HepG2 (cell line): ENCODE measurements around the gene BRD3. TPM values are rescaled to one million over a fixed set of nuclear protein-coding genes. Genes with fewer than 3 reads are reported as not detected.

ENCODE experiments used
- ATAC-seq: fragments of 200-7000 bp; cut with Tn5 transposase; 3 replicates; pipeline ENCODE4 v1.9.1; 2020; ENCODE audit warnings: mild to moderate bottlenecking, moderate library complexity
- BruUV-seq: library from RNA; stranded (reverse); fragments of 400-500 nt; replicated peaks from 2 replicates; lab custom pipeline; 2021; lab: Mats Ljungman, UMichigan
- CTCF ChIA-PET: fragments of 300-600 bp; formaldehyde crosslinking; extraction: SDS; loops from one replicate; lab custom pipeline; 2021; ENCODE audit warnings: low total read pairs, inconsistent platforms, low intra/inter-chr PET ratio; lab: Yijun Ruan, JAX
- POLR2A ChIA-PET: fragments of 350-600 bp; sonication (Branson Sonifier 250); formaldehyde crosslinking; loops from one replicate; lab custom pipeline; 2020; ENCODE audit warnings: antibody characterized with exemption, inconsistent platforms; lab: Yijun Ruan, JAX
- DNase-seq: peaks from one replicate; pipeline ENCODE4 v3.0.0-alpha.2; 2015; ENCODE audit warnings: low spot score
- FAIRE-seq: peaks from 3 replicates; lab custom pipeline; 2011; peaks lifted over from hg19 to GRCh38; lab: Jason Lieb, UNC
- H2AFZ ChIP-seq: one replicate; pipeline ENCODE4 v1.6.1; 2011; ENCODE audit warnings: low read length, inconsistent platforms
- H3K27ac ChIP-seq: fragments of 300-600 bp; 3 replicates; pipeline ENCODE4 v1.8.0; 2011; ENCODE audit warnings: mixed run types, mild to moderate bottlenecking, mixed read lengths, low read length, inconsistent platforms; ENCODE audit not compliant: insufficient read depth; ENCODE audit errors: extremely low read length
- H3K27me3 ChIP-seq, 2 experiments: fragments of 200-600 bp in 1 of 2; 2 replicates in 1 of 2; 3 replicates in 1 of 2; pipeline versions ENCODE4 v1.6.0 to v1.8.0; 2011; ENCODE audit warnings: low read length in 2 of 2, mild to moderate bottlenecking in 2 of 2, moderate library complexity in 2 of 2, inconsistent platforms in 1 of 2; ENCODE audit not compliant: insufficient read depth in 2 of 2, control insufficient read depth in 1 of 2
- H3K36me3 ChIP-seq, 2 experiments: fragments of 200-600 bp in 1 of 2; replicated peaks in 1 of 2; 2 replicates in 1 of 2; 3 replicates in 1 of 2; pipeline versions ENCODE4 v1.5.1 to v1.8.0; 2011; ENCODE audit warnings: low read length in 2 of 2, inconsistent platforms in 1 of 2; ENCODE audit not compliant: insufficient read depth in 2 of 2, control insufficient read depth in 1 of 2
- H3K4me1 ChIP-seq: 2 replicates; pipeline ENCODE4 v1.5.1; 2012; ENCODE audit warnings: low read length, inconsistent platforms; ENCODE audit not compliant: insufficient read depth
- H3K4me2 ChIP-seq: 2 replicates; pipeline ENCODE4 v1.6.0; 2011; ENCODE audit warnings: low read depth, low read length, inconsistent platforms
- H3K4me3 ChIP-seq, 3 experiments: fragments of 200-600 bp in 1 of 3; sonication (generic), shearing (Covaris generic) in 1 of 3; replicated peaks in 1 of 3; 2 replicates each; pipeline ENCODE4 v1.5.1; 2011 to 2016; ENCODE audit warnings: low read length in 3 of 3, inconsistent platforms in 2 of 3, low read depth in 2 of 3, mild to moderate bottlenecking in 2 of 3, control low read depth in 1 of 3, mixed read lengths in 1 of 3; ENCODE audit not compliant: insufficient read depth in 1 of 3
- H3K79me2 ChIP-seq: one replicate; pipeline ENCODE4 v1.6.1; 2011; ENCODE audit warnings: low read length, inconsistent platforms; ENCODE audit not compliant: insufficient read depth
- H3K9ac ChIP-seq: 2 replicates; pipeline ENCODE4 v1.6.0; 2011; ENCODE audit warnings: mild to moderate bottlenecking, low read depth, low read length, inconsistent platforms; ENCODE audit not compliant: insufficient read depth
- H3K9me3 ChIP-seq: 2 replicates; pipeline ENCODE4 v1.5.1; 2012; ENCODE audit warnings: mild to moderate bottlenecking, low read length
- H4K20me1 ChIP-seq: 2 replicates; pipeline ENCODE4 v1.6.0; 2011; ENCODE audit warnings: inconsistent platforms, mild to moderate bottlenecking, low read length, moderate library complexity; ENCODE audit not compliant: insufficient read depth
- ATF7 ChIP-seq, 2 experiments: fragments of 450-650 bp in 1 of 2; sonication (generic) in 1 of 2; formaldehyde crosslinking in 1 of 2; IDR thresholded peaks; 2 replicates each; pipeline versions ENCODE4 v1.4.0 to v1.6.1; 2016 to 2020; ENCODE audit warnings: antibody characterized with exemption in 1 of 2, mild to moderate bottlenecking in 1 of 2, missing genetic modification reagents in 1 of 2
- CHD4 ChIP-seq: fragments of 200-600 bp; sonication (generic); IDR thresholded peaks from 2 replicates; pipeline ENCODE4 v1.7.0; 2017; ENCODE audit warnings: mild to moderate bottlenecking, low read length, borderline replicate concordance
- KDM5B ChIP-seq: sonication (generic); formaldehyde crosslinking; IDR thresholded peaks from 2 replicates; pipeline ENCODE4 v1.4.0; 2020; ENCODE audit warnings: missing genetic modification reagents, mild to moderate bottlenecking, borderline replicate concordance
- MIXL1 ChIP-seq: IDR thresholded peaks from 2 replicates; pipeline ENCODE4 v1.6.1; 2016
- NCOA2 ChIP-seq: sonication (generic); formaldehyde crosslinking; IDR thresholded peaks from 2 replicates; pipeline ENCODE4 v1.8.0; 2022; ENCODE audit warnings: inconsistent platforms
- NR2F1 ChIP-seq, 2 experiments: fragments of 450-650 bp in 1 of 2; formaldehyde crosslinking in 1 of 2; IDR thresholded peaks; 2 replicates each; pipeline versions ENCODE4 v1.5.0 to v1.6.1; 2016 to 2020; ENCODE audit warnings: mild to moderate bottlenecking in 1 of 2, missing compliant biosample characterization in 1 of 2, missing genetic modification reagents in 1 of 2, moderate library complexity in 1 of 2
- RFXAP ChIP-seq: sonication (generic); formaldehyde crosslinking; IDR thresholded peaks from 2 replicates; pipeline ENCODE4 v1.4.0; 2020; ENCODE audit warnings: missing genetic modification reagents, borderline replicate concordance
- ZFYVE20 ChIP-seq: sonication (generic); formaldehyde crosslinking; IDR thresholded peaks from 2 replicates; pipeline ENCODE4 v1.8.0; 2023; ENCODE audit warnings: low read depth, mild to moderate bottlenecking, moderate library complexity, missing genetic modification reagents, borderline replicate concordance
- ZNF253 ChIP-seq: sonication (generic); formaldehyde crosslinking; IDR thresholded peaks from 2 replicates; pipeline ENCODE4 v1.8.0; 2022; ENCODE audit warnings: mild to moderate bottlenecking, missing genetic modification reagents, borderline replicate concordance
- ZNF274 ChIP-seq: sonication (generic); formaldehyde crosslinking; IDR thresholded peaks from 2 replicates; pipeline ENCODE4 v1.5.1; 2020; ENCODE audit warnings: mild to moderate bottlenecking, missing genetic modification reagents
- ZNF446 ChIP-seq: sonication (generic); formaldehyde crosslinking; IDR thresholded peaks from 2 replicates; pipeline ENCODE4 v1.5.0; 2020; ENCODE audit warnings: mild to moderate bottlenecking, missing genetic modification reagents
- ZNF543 ChIP-seq: sonication (generic); formaldehyde crosslinking; IDR thresholded peaks from 2 replicates; pipeline ENCODE4 v1.4.0; 2020; ENCODE audit warnings: mild to moderate bottlenecking, missing genetic modification reagents
- WGBS: methylation state at CpG from one replicate; pipeline ENCODE4 v1.1.6; 2017; ENCODE audit warnings: low lambda C conversion rate; 5-methylcytosine and 5-hydroxymethylcytosine counted together
- in situ Hi-C: cut with HindIII; loops from 2 replicates; pipeline ENCODE4 v1.10.0; 2017; ENCODE audit warnings: low pct_unique_long_range_greater_than_20kb; ENCODE audit not compliant: extremely low pct_ligation_motif_present
- intact Hi-C: fragments of 100-400 bp; cut with micrococcal nuclease; formaldehyde crosslinking; loops from one replicate; pipeline ENCODE4 v1.10.0; 2022; ENCODE audit not compliant: unreplicated experiment
- polyA plus RNA-seq, 8 experiments: library from polyadenylated mRNA; depleted of rRNA in 3 of 8; stranded (reverse) in 7 of 8; unstranded in 1 of 8; fragments of >200 nt; fragmentation: Illumina TruSeq in 4 of 8; extraction: Trizol in 4 of 8; gene quantifications; 2 replicates each; pipeline versions ENCODE4 v1.2.1 to v1.2.3, GENCODE V29; 2011 to 2016; ENCODE audit warnings: low read depth in 4 of 8, missing spikeins in 1 of 8, mixed read lengths in 1 of 8; ENCODE audit not compliant: insufficient read depth in 1 of 8
- total RNA-seq, 5 experiments: library from RNA; depleted of rRNA; stranded (reverse); fragments of >200 nt; fragmentation: Illumina TruSeq; extraction: Trizol; gene quantifications; 2 replicates each; pipeline ENCODE4 v1.2.3, GENCODE V29; 2016; ENCODE audit warnings: low read depth in 1 of 5
- TF ChIP-seq, protein P1 (sequence below): sonication (generic); formaldehyde crosslinking; IDR thresholded peaks from 2 replicates; pipeline ENCODE4 v1.9.0; 2021; ENCODE audit warnings: mild to moderate bottlenecking, missing genetic modification reagents

The BRD3 gene
- total and polyA plus RNA-seq, 2 of the 13 experiments (the other 11 are each of a cell fraction or from before 2014, with no cell fraction given): 5.9 to 12.9 TPM

DNA sequence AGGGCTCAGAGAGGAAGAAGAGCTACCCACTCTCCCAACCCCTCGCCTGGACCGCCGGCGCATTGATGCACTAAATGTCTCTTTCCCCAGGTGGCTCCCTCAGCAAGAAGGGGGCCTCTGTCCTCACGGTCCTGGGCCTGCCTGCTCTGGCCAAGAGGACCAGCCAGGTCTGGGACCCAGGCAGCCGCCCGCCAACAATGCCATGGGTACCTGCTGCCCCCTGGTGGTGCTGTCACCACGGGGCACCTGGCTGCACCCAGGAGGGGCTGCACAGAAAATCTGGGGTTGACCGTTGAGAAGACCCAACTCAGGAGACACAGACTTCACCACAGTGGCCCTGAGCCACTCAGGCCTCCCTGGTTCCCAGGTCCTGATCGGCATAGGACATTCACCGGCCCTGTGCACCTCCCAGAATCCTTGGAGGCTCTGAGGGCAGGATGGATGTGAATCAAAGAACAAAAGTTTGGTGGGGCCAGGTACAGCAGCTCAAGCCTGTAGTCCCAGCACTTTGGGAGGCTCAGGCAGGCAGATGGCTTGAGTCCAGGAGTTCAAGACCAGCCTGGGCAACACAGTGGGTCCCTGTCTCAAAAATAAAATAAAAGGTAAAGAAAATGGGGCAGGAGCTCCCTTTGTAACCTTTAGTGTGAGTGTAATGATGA, 73.3 kb downstream of the BRD3 start (continued):
- TF ChIP-seq NCOA2 (CRISPR knock-in tag): 0 out of 2 replicates have a peak, but pooled peaks have one; percentile 24
- no peak for TF ChIP-seq ZFYVE20 (CRISPR knock-in tag)
- 0 out of 2 replicates have a peak, but pooled peaks have one; percentile 15 for TF ChIP-seq MIXL1 (CRISPR knock-in tag)

DNA sequence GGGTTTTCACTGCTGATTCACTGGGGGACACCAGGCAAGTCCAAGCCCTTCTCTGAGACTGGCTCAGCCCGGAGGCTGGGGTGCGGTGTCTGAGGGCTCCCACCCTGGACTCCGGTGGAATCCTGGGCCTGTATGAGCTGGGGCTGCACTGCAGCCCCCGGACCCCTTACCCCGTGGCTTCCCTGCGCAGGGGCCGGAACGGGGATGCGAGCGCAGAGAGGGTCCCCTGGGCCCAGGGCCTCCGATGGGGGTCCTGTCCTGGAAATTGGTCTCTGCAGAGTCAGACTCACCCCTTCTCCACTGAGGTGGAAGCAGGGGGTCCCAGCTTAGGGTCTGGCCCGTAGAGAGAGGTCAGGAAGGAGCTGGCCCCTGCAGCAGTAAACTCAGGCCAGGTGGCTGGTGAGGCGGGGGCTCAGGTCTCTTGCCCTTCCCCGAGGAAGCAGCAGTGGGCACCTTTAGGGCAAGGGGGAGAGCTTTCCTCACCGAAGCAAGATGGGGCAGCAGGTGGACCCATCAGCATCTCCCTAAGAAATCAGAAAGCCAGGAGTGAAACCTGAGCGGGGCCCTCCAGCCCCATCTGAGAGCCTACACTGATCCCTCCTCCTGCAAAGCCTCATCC, 74.1 kb downstream of the BRD3 start:
- peaks cover 30% of the 10 kb centered on the region for H3K79me2 ChIP-seq
- H3K4me1 ChIP-seq: peaks cover 43% of the 10 kb centered on the region
- DNase-seq (no peak), FAIRE-seq (no peak), ATAC-seq (no peak)
- in situ Hi-C loops: loop anchor here (5.0 kb wide), 1 partner anchor 206 kb away; no protein-coding TSS in a partner anchor
- CTCF ChIA-PET: interaction anchor here (1.2 to 4.0 kb wide), 6 partner anchors 106 to 267 kb away, joined by 3 to 40 read pairs (median 8); no protein-coding TSS in a partner anchor
- intact Hi-C loops: loop anchor here (1.0 to 2.0 kb wide), 3 partner anchors 15 to 211 kb away; no protein-coding TSS in a partner anchor
- H4K20me1 ChIP-seq: peaks cover 18% of the 10 kb centered on the region; the same call in 1 of the 2 replicates
- peak overlapping the region; percentile 80 to 98 (median 97) for H3K4me3 ChIP-seq
- H3K4me2 ChIP-seq: peak overlapping the region; percentile 91
- peak overlapping the region; percentile 79 for H3K27ac ChIP-seq
- H2AFZ ChIP-seq: no peak overlapping the region
- WGBS: 46% methylated on average over 2 of the region's 16 CpGs
- H3K9me3 ChIP-seq: no peaks in the 10 kb centered on the region
- peak overlapping the region; percentile 82 for H3K9ac ChIP-seq
- H3K27me3 ChIP-seq: no peaks in the 10 kb centered on the region
- no peaks in the 10 kb centered on the region for H3K36me3 ChIP-seq
- POLR2A ChIA-PET: interaction anchor here (0.8 to 1.6 kb wide), 16 partner anchors 8 to 266 kb away, joined by 3 to 19 read pairs (median 4); partner anchors contain the start of genes BRD3OS and SARDH
- no TSS peak for BruUV-seq
- TF ChIP-seq KDM5B: 0 out of 2 replicates have a peak, but pooled peaks have one; percentile 10
- no peak for TF ChIP-seq NR2F1 (CRISPR knock-in tag; IDR thresholded peaks at IDR 0.05)
- TF ChIP-seq, protein P1, sequence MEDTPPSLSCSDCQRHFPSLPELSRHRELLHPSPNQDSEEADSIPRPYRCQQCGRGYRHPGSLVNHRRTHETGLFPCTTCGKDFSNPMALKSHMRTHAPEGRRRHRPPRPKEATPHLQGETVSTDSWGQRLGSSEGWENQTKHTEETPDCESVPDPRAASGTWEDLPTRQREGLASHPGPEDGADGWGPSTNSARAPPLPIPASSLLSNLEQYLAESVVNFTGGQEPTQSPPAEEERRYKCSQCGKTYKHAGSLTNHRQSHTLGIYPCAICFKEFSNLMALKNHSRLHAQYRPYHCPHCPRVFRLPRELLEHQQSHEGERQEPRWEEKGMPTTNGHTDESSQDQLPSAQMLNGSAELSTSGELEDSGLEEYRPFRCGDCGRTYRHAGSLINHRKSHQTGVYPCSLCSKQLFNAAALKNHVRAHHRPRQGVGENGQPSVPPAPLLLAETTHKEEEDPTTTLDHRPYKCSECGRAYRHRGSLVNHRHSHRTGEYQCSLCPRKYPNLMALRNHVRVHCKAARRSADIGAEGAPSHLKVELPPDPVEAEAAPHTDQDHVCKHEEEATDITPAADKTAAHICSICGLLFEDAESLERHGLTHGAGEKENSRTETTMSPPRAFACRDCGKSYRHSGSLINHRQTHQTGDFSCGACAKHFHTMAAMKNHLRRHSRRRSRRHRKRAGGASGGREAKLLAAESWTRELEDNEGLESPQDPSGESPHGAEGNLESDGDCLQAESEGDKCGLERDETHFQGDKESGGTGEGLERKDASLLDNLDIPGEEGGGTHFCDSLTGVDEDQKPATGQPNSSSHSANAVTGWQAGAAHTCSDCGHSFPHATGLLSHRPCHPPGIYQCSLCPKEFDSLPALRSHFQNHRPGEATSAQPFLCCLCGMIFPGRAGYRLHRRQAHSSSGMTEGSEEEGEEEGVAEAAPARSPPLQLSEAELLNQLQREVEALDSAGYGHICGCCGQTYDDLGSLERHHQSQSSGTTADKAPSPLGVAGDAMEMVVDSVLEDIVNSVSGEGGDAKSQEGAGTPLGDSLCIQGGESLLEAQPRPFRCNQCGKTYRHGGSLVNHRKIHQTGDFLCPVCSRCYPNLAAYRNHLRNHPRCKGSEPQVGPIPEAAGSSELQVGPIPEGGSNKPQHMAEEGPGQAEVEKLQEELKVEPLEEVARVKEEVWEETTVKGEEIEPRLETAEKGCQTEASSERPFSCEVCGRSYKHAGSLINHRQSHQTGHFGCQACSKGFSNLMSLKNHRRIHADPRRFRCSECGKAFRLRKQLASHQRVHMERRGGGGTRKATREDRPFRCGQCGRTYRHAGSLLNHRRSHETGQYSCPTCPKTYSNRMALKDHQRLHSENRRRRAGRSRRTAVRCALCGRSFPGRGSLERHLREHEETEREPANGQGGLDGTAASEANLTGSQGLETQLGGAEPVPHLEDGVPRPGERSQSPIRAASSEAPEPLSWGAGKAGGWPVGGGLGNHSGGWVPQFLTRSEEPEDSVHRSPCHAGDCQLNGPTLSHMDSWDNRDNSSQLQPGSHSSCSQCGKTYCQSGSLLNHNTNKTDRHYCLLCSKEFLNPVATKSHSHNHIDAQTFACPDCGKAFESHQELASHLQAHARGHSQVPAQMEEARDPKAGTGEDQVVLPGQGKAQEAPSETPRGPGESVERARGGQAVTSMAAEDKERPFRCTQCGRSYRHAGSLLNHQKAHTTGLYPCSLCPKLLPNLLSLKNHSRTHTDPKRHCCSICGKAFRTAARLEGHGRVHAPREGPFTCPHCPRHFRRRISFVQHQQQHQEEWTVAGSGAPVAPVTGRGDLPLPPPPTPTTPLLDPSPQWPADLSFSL (CRISPR knock-in tag): no peak
- no peak for TF ChIP-seq ATF7 (IDR thresholded peaks at IDR 0.05)
- 0 out of 2 replicates have a peak, but pooled peaks have one; percentile 14 for TF ChIP-seq ATF7 (CRISPR knock-in tag; IDR thresholded peaks at IDR 0.05)
- TF ChIP-seq RFXAP (CRISPR knock-in tag): 0 out of 2 replicates have a peak, but pooled peaks have one; percentile 14
- TF ChIP-seq ZNF446: 0 out of 2 replicates have a peak, but pooled peaks have one; percentile 8
- no peak for TF ChIP-seq ZNF543
- peak; percentile 58; the same call in 1 of the 2 replicates for TF ChIP-seq ZNF253 (CRISPR knock-in tag)
- 0 out of 2 replicates have a peak, but pooled peaks have one; percentile 4 for TF ChIP-seq ZNF274 (CRISPR knock-in tag)
- no peak for TF ChIP-seq CHD4
- TF ChIP-seq, all 625 proteins: peak for 6
